BJ (cell line): ENCODE data around the gene ATP6V1F. TPM values are rescaled to one million over a fixed set of nuclear protein-coding genes. Genes with fewer than 3 reads are reported as not detected.
"Not testable (repeated sequence)": the region's sequence is repeated elsewhere in the genome, so short reads cannot be mapped to it uniquely, and the experiment has no call there.

Source experiments
- CTCF ChIA-PET: fragments of 350-600 bp; formaldehyde crosslinking; extraction: SDS; loops from one replicate; lab custom pipeline; 2021; ENCODE audit warnings: antibody characterized with exemption, inconsistent platforms; lab: Yijun Ruan, JAX
- POLR2A ChIA-PET: fragments of 300-600 bp; sonication (Branson Sonifier 250); formaldehyde crosslinking; extraction: SDS; loops from one replicate; lab custom pipeline; 2021; ENCODE audit warnings: antibody characterized with exemption; lab: Charles Lee
- DNase-seq: peaks from one replicate; pipeline ENCODE4 v3.0.0-alpha.2; 2011; ENCODE audit warnings: low read depth
- H3K27me3 ChIP-seq: 2 replicates; pipeline ENCODE4 v1.6.0; 2011; ENCODE audit warnings: low read length; ENCODE audit not compliant: control insufficient read depth, insufficient read depth
- H3K36me3 ChIP-seq: 2 replicates; pipeline ENCODE4 v1.5.1; 2011; ENCODE audit warnings: low read length; ENCODE audit not compliant: control insufficient read depth, insufficient read depth
- H3K4me3 ChIP-seq: 2 replicates; pipeline ENCODE4 v1.5.1; 2011; ENCODE audit warnings: low read depth, mild to moderate bottlenecking, control low read depth, low read length
- CTCF ChIP-seq: IDR thresholded peaks from 2 replicates; pipeline ENCODE4 v1.5.1; 2011; ENCODE audit warnings: low read depth, mild to moderate bottlenecking, control low read depth, inconsistent platforms, low read length, moderate library complexity; ENCODE audit not compliant: insufficient read depth
- polyA plus RNA-seq: library from polyadenylated mRNA; depleted of rRNA; stranded (reverse); fragments of >200 nt; gene quantifications from 2 replicates; pipeline ENCODE4 v1.2.3, GENCODE V29; 2011

ATP6V1F gene
- polyA plus RNA-seq, 1 experiment, result 198 TPM

- TF ChIP-seq CTCF, result no peak
- CTCF ChIA-PET, result interaction anchor here (1.1 to 1.7 kb wide), 3 partner anchors 11 to 180 kb away, joined by 3 to 10 read pairs (median 3); no protein-coding TSS in a partner anchor
- no peaks in the 10 kb centered on the region for H3K36me3 ChIP-seq
- H3K4me3 ChIP-seq, result no peak overlapping the region
- POLR2A ChIA-PET, result no interaction called here
- H3K27me3 ChIP-seq, result peaks cover 28% of the 10 kb centered on the region
- DNase-seq, result no peak
Measured at GRCh38 chr7:128911423-128912031, 48.9 kb downstream of the ATP6V1F start.

DNA sequence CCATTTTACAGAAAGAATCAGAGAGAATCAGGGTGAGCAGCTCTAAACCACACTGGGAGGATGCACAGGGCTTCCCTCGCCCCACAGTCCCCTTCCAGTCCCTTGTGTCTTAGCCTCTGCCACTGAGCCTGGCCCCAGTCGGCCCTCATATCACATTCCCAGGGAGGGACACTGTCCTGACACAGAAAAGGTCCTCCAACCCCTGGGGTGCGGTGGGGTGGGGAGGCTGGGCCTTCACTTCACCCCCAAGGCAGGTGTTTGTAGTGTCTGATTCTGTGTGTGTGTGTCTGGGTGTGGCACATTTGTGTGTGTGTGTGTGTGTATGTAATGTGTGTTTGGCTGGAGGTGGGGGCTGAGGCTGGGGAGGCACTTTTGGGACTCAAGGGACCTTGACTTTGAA, 49.6 kb downstream of the ATP6V1F start:
- no peak for TF ChIP-seq CTCF
- ChIA-PET POLR2A (no interaction called here), CTCF (interaction anchor here (1.2 to 1.7 kb wide), 2 partner anchors 15 to 179 kb away, joined by 3 to 10 read pairs; no protein-coding TSS in a partner anchor)
- H3K36me3 ChIP-seq, result no peaks in the 10 kb centered on the region
- DNase-seq, result no peak
- H3K27me3 ChIP-seq, result peaks cover 32% of the 10 kb centered on the region
- H3K4me3 ChIP-seq, result no peak overlapping the region

DNA sequence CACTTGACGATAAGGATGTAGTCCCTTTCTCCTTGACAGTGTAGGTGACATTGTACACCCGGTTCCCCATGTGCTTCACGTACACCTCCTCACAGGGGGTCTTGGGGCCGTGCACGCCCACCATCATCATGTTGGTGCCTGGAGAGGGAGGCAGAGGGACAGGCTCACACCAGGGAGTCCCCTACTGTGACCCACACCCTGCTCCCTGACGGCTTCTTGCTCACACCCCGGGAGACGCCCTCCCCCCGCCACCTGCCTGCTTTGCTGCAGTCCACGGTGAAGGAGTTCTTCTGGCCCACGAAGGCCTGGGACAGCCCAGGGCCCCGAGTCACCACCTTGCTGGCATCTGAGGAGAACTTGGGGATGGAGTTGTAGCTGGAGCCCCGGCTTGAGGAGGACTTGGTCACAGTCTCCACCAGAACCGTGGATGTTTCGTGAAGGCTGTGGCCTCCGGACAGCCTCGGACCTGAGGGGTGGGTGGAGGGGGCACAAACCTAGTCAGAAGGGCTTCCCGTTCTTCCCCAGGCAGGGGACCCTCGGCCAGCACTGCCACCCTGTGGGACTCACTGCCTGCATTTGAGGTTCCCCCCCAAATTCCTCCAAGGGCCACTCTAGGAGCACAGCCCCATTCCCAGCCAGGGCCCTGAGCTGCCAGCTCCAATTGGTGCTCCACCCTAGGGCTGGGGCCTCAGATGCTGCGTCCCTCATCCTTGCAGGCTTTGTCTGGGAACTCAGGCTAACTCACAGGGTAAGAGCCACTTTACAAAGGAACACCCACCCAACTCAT, 50.2 kb downstream of the ATP6V1F start:
- peaks cover 32% of the 10 kb centered on the region for H3K27me3 ChIP-seq
- DNase-seq, H3K4me3 ChIP-seq, POLR2A ChIA-PET, H3K36me3 ChIP-seq: not testable (repeated sequence)
- CTCF ChIA-PET, result interaction anchor here (1.2 kb wide), 1 partner anchor 15 kb away, joined by 3 read pairs; no protein-coding TSS in a partner anchor

DNA sequence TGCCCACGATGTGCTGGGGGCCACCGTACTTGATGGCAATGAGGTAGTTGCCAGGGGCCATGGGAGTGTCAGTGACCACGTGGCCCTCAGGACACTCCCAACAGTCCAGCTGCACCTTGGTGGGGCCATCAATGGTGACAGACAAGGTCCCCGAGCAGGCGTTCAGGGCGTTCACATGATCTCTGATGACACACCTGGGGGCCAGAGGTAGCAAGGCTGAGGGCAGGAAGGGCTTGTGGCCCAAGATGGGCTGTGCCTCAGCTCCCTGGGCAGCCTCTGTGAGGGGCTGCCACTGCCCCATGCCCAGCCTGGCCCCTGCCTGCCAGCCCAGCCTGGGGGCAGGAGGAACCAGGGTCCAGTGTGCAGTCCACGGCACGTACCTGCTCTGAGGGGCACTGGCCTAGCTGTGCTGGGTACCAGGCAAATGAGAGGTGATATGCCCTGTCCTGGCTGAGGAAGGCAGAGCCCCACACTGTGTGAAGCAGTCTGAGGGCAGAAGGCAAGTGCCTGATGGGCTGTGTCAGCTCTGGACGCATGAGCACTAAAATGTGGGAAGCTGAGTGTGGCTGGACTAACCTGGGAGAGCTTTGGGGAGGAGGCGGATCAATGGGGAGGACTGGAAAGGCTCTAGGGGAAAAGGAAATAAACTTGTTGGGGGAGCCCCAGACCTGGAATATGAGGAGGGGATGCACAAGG, 51.4 kb downstream of the ATP6V1F start:
- no peak overlapping the region for H3K4me3 ChIP-seq
- CTCF ChIA-PET, result interaction anchor here (1.0 kb wide), 1 partner anchor 30 kb away, joined by 3 read pairs; no protein-coding TSS in a partner anchor
- TF ChIP-seq CTCF, result no peak
- POLR2A ChIA-PET, result no interaction called here
- H3K27me3 ChIP-seq, result peaks cover 33% of the 10 kb centered on the region
- no peaks in the 10 kb centered on the region for H3K36me3 ChIP-seq
- DNase-seq, result no peak

DNA sequence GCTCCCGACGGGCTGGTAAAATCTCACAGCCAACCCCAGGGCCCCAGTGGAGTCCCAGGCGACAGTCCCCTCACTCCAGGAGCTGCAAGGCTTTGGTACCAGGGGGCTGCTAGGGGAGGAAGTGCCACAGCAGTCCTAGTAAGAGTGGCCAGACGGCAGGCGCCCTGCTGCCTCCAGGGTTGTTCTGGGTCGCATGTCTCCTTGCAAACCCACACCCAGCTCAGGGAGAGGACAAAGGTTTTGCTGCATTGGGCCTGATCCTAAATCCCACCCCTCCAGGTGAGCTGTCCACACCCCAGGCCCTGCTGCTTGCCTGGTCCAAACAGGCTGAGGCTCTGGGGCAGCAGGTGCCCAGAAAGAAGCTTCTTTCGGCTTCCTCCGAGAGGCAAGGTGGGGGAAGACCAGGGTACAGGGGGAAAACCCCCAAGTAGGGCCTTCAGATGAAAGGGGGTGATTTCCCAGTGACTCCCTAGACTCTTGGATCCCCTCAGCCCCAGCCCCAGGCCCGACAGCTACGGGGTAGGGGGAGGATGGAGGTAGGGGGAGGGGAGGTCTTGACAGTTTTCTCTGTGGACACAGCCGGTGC, 52.0 kb downstream of the ATP6V1F start:
- DNase-seq, result no peak
- no peak for TF ChIP-seq CTCF
- H3K36me3 ChIP-seq, result no peaks in the 10 kb centered on the region
- H3K27me3 ChIP-seq, result peaks cover 33% of the 10 kb centered on the region
- CTCF ChIA-PET, result interaction anchor here (1.0 kb wide), 1 partner anchor 31 kb away, joined by 3 read pairs; no protein-coding TSS in a partner anchor
- no peak overlapping the region for H3K4me3 ChIP-seq
- POLR2A ChIA-PET, result no interaction called here
